T-helper 1 cell treated with Interleukin-12 subunit alpha and Interleukin-12 subunit beta and Interleukin-4 antibody, amounts not matched to agents 30 μg/mL and 1 μg/mL, for 36 hours (primary cell): ENCODE results near the gene GNB1.
"Not testable (repeated sequence)": the region's sequence is repeated elsewhere in the genome, so short reads cannot be mapped to it uniquely, and the experiment has no call there.

Experiments
- H3K27ac Mint-ChIP-seq: one replicate; pipeline ENCODE4 v1.8.0; 2021; ENCODE audit warnings: mild to moderate bottlenecking, mixed read lengths
- H3K27me3 Mint-ChIP-seq: one replicate; pipeline ENCODE4 v1.8.0; 2021; ENCODE audit warnings: low read depth, mixed read lengths
- H3K36me3 Mint-ChIP-seq: one replicate; pipeline ENCODE4 v1.8.0; 2021; ENCODE audit warnings: low read depth, mixed read lengths
- H3K4me1 Mint-ChIP-seq: one replicate; pipeline ENCODE4 v1.8.0; 2021; ENCODE audit warnings: low read depth, mixed read lengths
- H3K4me3 Mint-ChIP-seq: one replicate; pipeline ENCODE4 v1.8.0; 2021; ENCODE audit warnings: mild to moderate bottlenecking, moderate library complexity, mixed read lengths
- H3K9me3 Mint-ChIP-seq: one replicate; pipeline ENCODE4 v1.8.0; 2021; ENCODE audit warnings: mixed read lengths

Gene GNB1

GRCh38 chr1:1752636-1753606 is 138.0 kb downstream of the GNB1 start:
- Mint-ChIP-seq H3K36me3 (peaks cover 9% of the 10 kb centered on the region), H3K4me1 (peaks cover 3% of the 10 kb centered on the region), H3K9me3 (no peaks in the 10 kb centered on the region), H3K4me3 (no peak overlapping the region), H3K27me3 (no peaks in the 10 kb centered on the region), H3K27ac (no peak overlapping the region)

GRCh38 chr1:1752190-1752589 is 138.7 kb downstream of the GNB1 start:
- no peak overlapping the region for H3K4me3 Mint-ChIP-seq

GRCh38 chr1:1749941-1750340 is 140.9 kb downstream of the GNB1 start:
- not testable (repeated sequence) for H3K36me3 Mint-ChIP-seq, H3K27ac Mint-ChIP-seq, H3K4me3 Mint-ChIP-seq, H3K9me3 Mint-ChIP-seq, H3K27me3 Mint-ChIP-seq, H3K4me1 Mint-ChIP-seq

More at GRCh38 chr1:1752190-1752589, 138.7 kb downstream of the GNB1 start:
- peaks cover 3% of the 10 kb centered on the region for H3K4me1 Mint-ChIP-seq
- no peak overlapping the region for H3K27ac Mint-ChIP-seq
- H3K27me3 Mint-ChIP-seq: no peaks in the 10 kb centered on the region
- peaks cover 9% of the 10 kb centered on the region for H3K36me3 Mint-ChIP-seq
- H3K9me3 Mint-ChIP-seq: no peaks in the 10 kb centered on the region

- peak overlapping the region; percentile 38 for H3K4me3 Mint-ChIP-seq
- peaks cover 3% of the 10 kb centered on the region for H3K36me3 Mint-ChIP-seq
- H3K27me3 Mint-ChIP-seq: no peaks in the 10 kb centered on the region
- H3K9me3 Mint-ChIP-seq: no peaks in the 10 kb centered on the region
- H3K27ac Mint-ChIP-seq: peak overlapping the region; percentile 53
- peaks cover 3% of the 10 kb centered on the region for H3K4me1 Mint-ChIP-seq
These were observed 142.1 kb downstream of the GNB1 start for GRCh38 chr1:1748686-1749321.

GRCh38 chr1:1746566-1746909 is 144.3 kb downstream of the GNB1 start:
- peak overlapping the region; percentile 49 for H3K27ac Mint-ChIP-seq

GRCh38 chr1:1745651-1746565 is 145.0 kb downstream of the GNB1 start:
- not testable (repeated sequence) for H3K36me3 Mint-ChIP-seq, H3K4me1 Mint-ChIP-seq, H3K9me3 Mint-ChIP-seq, H3K27me3 Mint-ChIP-seq
- H3K4me3 Mint-ChIP-seq: peak overlapping the region; percentile 10
- peak overlapping the region; percentile 69 for H3K27ac Mint-ChIP-seq

More at GRCh38 chr1:1746566-1746909, 144.3 kb downstream of the GNB1 start:
- not testable (repeated sequence) for H3K4me1 Mint-ChIP-seq, H3K36me3 Mint-ChIP-seq, H3K9me3 Mint-ChIP-seq, H3K4me3 Mint-ChIP-seq, H3K27me3 Mint-ChIP-seq

- H3K9me3 Mint-ChIP-seq, H3K27ac Mint-ChIP-seq, H3K4me1 Mint-ChIP-seq, H3K27me3 Mint-ChIP-seq, H3K36me3 Mint-ChIP-seq, H3K4me3 Mint-ChIP-seq: not testable (repeated sequence)
These were observed 148.4 kb downstream of the GNB1 start for GRCh38 chr1:1742529-1742928.

- H3K36me3 Mint-ChIP-seq, H3K27me3 Mint-ChIP-seq, H3K9me3 Mint-ChIP-seq, H3K27ac Mint-ChIP-seq, H3K4me1 Mint-ChIP-seq, H3K4me3 Mint-ChIP-seq: not testable (repeated sequence)
These were observed 149.9 kb downstream of the GNB1 start for GRCh38 chr1:1741013-1741412.

GRCh38 chr1:1738799-1739337 is 152.0 kb downstream of the GNB1 start:
- H3K27ac Mint-ChIP-seq, H3K4me3 Mint-ChIP-seq, H3K36me3 Mint-ChIP-seq, H3K9me3 Mint-ChIP-seq, H3K27me3 Mint-ChIP-seq, H3K4me1 Mint-ChIP-seq: not testable (repeated sequence)

GRCh38 chr1:1737675-1738590 is 153.0 kb downstream of the GNB1 start:
- not testable (repeated sequence) for H3K27me3 Mint-ChIP-seq, H3K27ac Mint-ChIP-seq, H3K4me3 Mint-ChIP-seq, H3K36me3 Mint-ChIP-seq, H3K4me1 Mint-ChIP-seq, H3K9me3 Mint-ChIP-seq
